MCF 10A (cell line): ENCODE measurements around the gene IQCB1. TPM values are rescaled to one million over a fixed set of nuclear protein-coding genes. Genes with fewer than 3 reads are reported as not detected.
"Not testable (repeated sequence)": the region's sequence is repeated elsewhere in the genome, so short reads cannot be mapped to it uniquely, and the experiment has no call there.

ENCODE experiments used
- BruUV-seq: library from RNA; stranded (reverse); fragments of 400-500 nt; replicated peaks from 2 replicates; lab custom pipeline; 2021; lab: Mats Ljungman, UMichigan
- CTCF ChIA-PET: fragments of 300-600 bp; sonication (Branson Sonifier 250); formaldehyde crosslinking; extraction: SDS; loops from one replicate; lab custom pipeline; 2021; ENCODE audit warnings: antibody characterized with exemption, inconsistent platforms; lab: Yijun Ruan, JAX
- POLR2A ChIA-PET: fragments of 300-600, 350-650 bp; sonication (Branson Sonifier 250); formaldehyde crosslinking; extraction: SDS; loops from one replicate; lab custom pipeline; 2020; ENCODE audit warnings: antibody characterized with exemption, inconsistent platforms; lab: Yijun Ruan, JAX
- DNase-seq: peaks from one replicate; pipeline ENCODE4 v3.0.0-alpha.2; 2018; ENCODE audit not compliant: unreplicated experiment
- H3K27ac Mint-ChIP-seq: one replicate; pipeline ENCODE4 v1.8.0; 2022; ENCODE audit warnings: mild to moderate bottlenecking, low read depth, mixed read lengths; ENCODE audit not compliant: unreplicated experiment
- H3K27me3 Mint-ChIP-seq: one replicate; pipeline ENCODE4 v1.8.0; 2022; ENCODE audit warnings: mixed read lengths; ENCODE audit not compliant: insufficient read depth, unreplicated experiment
- H3K36me3 Mint-ChIP-seq: one replicate; pipeline ENCODE4 v1.8.0; 2022; ENCODE audit warnings: mild to moderate bottlenecking, moderate library complexity, mixed read lengths; ENCODE audit not compliant: insufficient read depth, unreplicated experiment
- H3K4me1 Mint-ChIP-seq: one replicate; pipeline ENCODE4 v1.8.0; 2022; ENCODE audit warnings: mixed read lengths; ENCODE audit not compliant: insufficient read depth, unreplicated experiment
- H3K4me3 Mint-ChIP-seq: one replicate; pipeline ENCODE4 v1.8.0; 2022; ENCODE audit warnings: mild to moderate bottlenecking, moderate library complexity, mixed read lengths; ENCODE audit not compliant: unreplicated experiment
- H3K9me3 Mint-ChIP-seq: one replicate; pipeline ENCODE4 v1.8.0; 2022; ENCODE audit warnings: mixed read lengths; ENCODE audit not compliant: unreplicated experiment
- intact Hi-C: fragments of 100-400 bp; cut with micrococcal nuclease; formaldehyde crosslinking; loops from 2 replicates; pipeline ENCODE4 v1.14.1; 2022
- total RNA-seq: library from RNA; stranded (reverse); gene quantifications from 2 replicates; pipeline ENCODE4 v1.2.3, GENCODE V29; 2022
- TF ChIP-seq, protein P1 (sequence below): fragments of 200-600 bp; IDR thresholded peaks from one replicate; pipeline ENCODE4 v1.8.0; 2022; ENCODE audit warnings: antibody characterized with exemption, mild to moderate bottlenecking; ENCODE audit not compliant: unreplicated experiment

Gene IQCB1
- total RNA-seq, 1 experiment from 2014 or later = 33.5 TPM

DNA sequence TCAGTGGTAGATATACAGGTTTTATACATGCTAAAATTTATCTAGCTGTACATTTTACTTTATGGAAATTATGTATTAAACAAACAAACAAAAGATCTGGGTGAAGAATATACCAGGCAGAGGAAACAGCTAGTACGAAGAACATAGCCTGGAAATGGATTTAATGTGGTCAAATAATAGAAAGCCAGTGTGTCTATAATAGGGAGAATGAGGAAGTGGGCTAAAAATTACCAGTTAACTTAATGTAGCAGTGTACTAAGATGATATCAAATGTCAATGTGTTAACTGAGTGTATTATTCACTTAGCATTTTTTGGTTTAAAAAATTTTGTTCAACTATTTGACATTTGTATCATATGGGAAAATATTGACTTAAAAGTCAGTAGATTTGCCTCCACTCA, 36.6 kb upstream of the IQCB1 start:
- H3K9me3 Mint-ChIP-seq = no peaks in the 10 kb centered on the region
- TF ChIP-seq, protein P1, sequence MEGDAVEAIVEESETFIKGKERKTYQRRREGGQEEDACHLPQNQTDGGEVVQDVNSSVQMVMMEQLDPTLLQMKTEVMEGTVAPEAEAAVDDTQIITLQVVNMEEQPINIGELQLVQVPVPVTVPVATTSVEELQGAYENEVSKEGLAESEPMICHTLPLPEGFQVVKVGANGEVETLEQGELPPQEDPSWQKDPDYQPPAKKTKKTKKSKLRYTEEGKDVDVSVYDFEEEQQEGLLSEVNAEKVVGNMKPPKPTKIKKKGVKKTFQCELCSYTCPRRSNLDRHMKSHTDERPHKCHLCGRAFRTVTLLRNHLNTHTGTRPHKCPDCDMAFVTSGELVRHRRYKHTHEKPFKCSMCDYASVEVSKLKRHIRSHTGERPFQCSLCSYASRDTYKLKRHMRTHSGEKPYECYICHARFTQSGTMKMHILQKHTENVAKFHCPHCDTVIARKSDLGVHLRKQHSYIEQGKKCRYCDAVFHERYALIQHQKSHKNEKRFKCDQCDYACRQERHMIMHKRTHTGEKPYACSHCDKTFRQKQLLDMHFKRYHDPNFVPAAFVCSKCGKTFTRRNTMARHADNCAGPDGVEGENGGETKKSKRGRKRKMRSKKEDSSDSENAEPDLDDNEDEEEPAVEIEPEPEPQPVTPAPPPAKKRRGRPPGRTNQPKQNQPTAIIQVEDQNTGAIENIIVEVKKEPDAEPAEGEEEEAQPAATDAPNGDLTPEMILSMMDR = no peak
- intact Hi-C loops = no loop called here
- DNase-seq = no peak
- no peaks in the 10 kb centered on the region for H3K36me3 Mint-ChIP-seq
- no peak overlapping the region for H3K4me3 Mint-ChIP-seq
- POLR2A ChIA-PET = no interaction called here
- no peaks in the 10 kb centered on the region for H3K27me3 Mint-ChIP-seq
- CTCF ChIA-PET = no interaction called here
- H3K27ac Mint-ChIP-seq = no peak overlapping the region
- no TSS peak for BruUV-seq
- H3K4me1 Mint-ChIP-seq = no peaks in the 10 kb centered on the region

DNA sequence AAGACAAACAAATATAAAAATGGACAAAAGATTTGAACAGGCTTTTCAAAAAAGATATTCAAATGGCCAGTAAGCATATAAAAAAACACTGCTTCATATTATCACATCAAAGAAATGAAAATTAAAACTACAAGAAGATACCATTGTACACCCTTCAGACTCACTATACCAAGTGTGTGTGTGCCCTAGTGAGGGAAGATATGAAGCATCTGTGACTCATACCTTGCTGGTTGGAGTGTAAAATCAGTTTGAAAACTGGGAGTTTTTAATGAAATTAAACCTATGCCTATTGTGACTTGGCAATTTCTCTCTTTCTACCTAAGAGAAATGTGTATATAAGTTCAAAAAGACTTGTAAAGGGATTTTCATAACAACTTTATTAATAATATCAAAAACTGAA, 35.9 kb upstream of the IQCB1 start:
- H3K36me3 Mint-ChIP-seq = no peaks in the 10 kb centered on the region
- H3K4me1 Mint-ChIP-seq = no peaks in the 10 kb centered on the region
- BruUV-seq = no TSS peak
- no peaks in the 10 kb centered on the region for H3K9me3 Mint-ChIP-seq
- H3K27me3 Mint-ChIP-seq = no peaks in the 10 kb centered on the region
- POLR2A ChIA-PET = no interaction called here
- no peak overlapping the region for H3K27ac Mint-ChIP-seq
- intact Hi-C loops = no loop called here
- TF ChIP-seq, protein P1 = no peak
- no peak for DNase-seq
- CTCF ChIA-PET = no interaction called here
- H3K4me3 Mint-ChIP-seq = no peak overlapping the region

DNA sequence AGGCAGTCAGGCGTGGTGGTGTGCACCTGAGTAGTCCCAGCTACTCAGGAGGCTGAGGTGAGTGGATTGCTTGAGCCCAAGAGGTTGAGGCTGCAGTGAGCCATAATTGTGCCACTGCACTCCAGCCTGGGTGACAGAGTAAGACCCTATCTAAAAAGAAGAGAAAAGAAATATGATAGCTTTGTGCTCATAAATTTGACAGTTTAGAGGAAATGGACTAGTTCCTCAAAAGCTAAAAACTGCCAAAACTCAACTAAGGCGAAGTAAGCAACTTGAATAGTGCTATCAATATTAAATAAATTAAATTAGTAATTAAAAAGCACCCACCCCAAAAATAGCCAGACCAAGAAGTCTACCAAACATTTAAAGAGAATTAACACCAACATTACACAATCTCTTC, 34.9 kb upstream of the IQCB1 start:
- Mint-ChIP-seq H3K4me1 (no peaks in the 10 kb centered on the region), H3K27me3 (no peaks in the 10 kb centered on the region), H3K4me3 (no peak overlapping the region), H3K27ac (no peak overlapping the region), H3K36me3 (no peaks in the 10 kb centered on the region), H3K9me3 (no peaks in the 10 kb centered on the region)
- no TSS peak for BruUV-seq
- ChIA-PET CTCF (no interaction called here), POLR2A (no interaction called here)
- TF ChIP-seq, protein P1 = no peak
- intact Hi-C loops = no loop called here
- DNase-seq = no peak

DNA sequence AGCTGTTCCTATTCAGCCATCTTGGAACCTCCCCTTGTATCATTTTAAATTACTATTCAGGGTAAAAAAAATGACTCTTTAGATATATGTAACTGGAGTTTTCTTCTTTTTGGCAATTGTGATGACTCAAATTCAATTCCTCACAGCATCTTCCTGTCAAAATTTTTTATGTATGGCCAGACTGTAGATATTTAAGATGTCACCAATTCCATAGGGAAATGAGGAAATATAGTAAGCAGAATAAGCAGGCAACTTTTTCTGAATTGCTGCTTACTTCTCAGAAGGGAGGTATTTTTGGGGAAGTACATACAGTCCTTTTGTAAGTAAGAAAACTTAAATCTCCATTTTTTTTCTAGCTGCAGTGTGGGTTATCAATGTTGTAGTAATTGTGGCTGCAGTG, 28.9 kb upstream of the IQCB1 start:
- H3K27ac Mint-ChIP-seq = no peak overlapping the region
- no peaks in the 10 kb centered on the region for H3K9me3 Mint-ChIP-seq
- ChIA-PET CTCF (interaction anchor here (0.6 to 1.0 kb wide), 2 partner anchors 20 to 126 kb away, joined by 3 read pairs; no protein-coding TSS in a partner anchor), POLR2A (no interaction called here)
- no peaks in the 10 kb centered on the region for H3K27me3 Mint-ChIP-seq
- H3K4me3 Mint-ChIP-seq = no peak overlapping the region
- no TSS peak for BruUV-seq
- H3K36me3 Mint-ChIP-seq = no peaks in the 10 kb centered on the region
- TF ChIP-seq, protein P1 = no peak
- no peaks in the 10 kb centered on the region for H3K4me1 Mint-ChIP-seq
- intact Hi-C loops = no loop called here
- no peak for DNase-seq

DNA sequence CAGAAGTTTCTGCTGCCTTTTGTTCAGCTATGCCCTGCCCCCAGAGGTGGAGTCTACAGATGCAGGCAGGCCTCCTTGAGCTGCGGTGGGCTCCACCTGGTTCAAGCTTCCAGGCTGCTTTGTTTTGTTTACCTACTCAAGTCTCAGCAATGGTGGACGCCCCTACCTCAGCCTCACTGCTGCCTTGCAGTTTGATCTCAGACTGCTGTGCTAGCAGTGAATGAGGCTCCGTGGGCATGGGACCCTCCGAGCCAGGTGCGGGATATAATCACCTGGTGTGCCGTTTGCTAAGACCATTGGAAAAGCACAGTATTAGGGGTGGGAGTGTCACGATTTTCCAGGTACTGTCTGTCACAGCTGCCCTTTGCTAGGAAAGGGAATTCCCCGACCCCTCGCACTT, 28.4 kb upstream of the IQCB1 start:
- POLR2A ChIA-PET, H3K9me3 Mint-ChIP-seq: not testable (repeated sequence)
- CTCF ChIA-PET = interaction anchor here (1.2 kb wide), 1 partner anchor 20 kb away, joined by 3 read pairs; no protein-coding TSS in a partner anchor

DNA sequence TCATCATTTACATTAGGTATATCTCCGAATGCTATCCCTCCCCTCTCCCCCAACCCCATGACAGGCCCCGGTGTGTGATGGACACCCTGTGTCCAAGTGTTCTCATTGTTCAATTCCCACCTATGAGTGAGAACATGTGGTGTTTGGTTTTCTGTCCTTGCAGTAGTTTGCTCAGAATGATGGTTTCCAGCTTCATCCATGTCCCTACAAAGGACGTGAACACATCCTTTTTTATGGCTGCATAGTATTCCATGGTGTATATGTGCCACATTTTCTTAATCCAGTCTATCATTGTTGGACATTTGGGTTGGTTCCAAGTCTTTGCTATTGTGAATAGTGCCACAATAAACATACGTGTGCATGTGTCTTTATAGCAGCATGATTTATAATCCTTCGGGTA, 22.9 kb upstream of the IQCB1 start:
- BruUV-seq, POLR2A ChIA-PET: not testable (repeated sequence)
- intact Hi-C loops = loop anchor here (10.0 kb wide), 1 partner anchor 247 kb away; no protein-coding TSS in a partner anchor

More for the DNA sequence above, 28.4 kb upstream of the IQCB1 start:
- intact Hi-C loops, H3K27ac Mint-ChIP-seq, H3K4me1 Mint-ChIP-seq, H3K27me3 Mint-ChIP-seq, H3K36me3 Mint-ChIP-seq, BruUV-seq, H3K4me3 Mint-ChIP-seq, DNase-seq: not testable (repeated sequence)

More for the DNA sequence above, 22.9 kb upstream of the IQCB1 start:
- DNase-seq, H3K36me3 Mint-ChIP-seq, H3K27me3 Mint-ChIP-seq, H3K4me1 Mint-ChIP-seq, H3K27ac Mint-ChIP-seq, H3K9me3 Mint-ChIP-seq, CTCF ChIA-PET, H3K4me3 Mint-ChIP-seq: not testable (repeated sequence)
